Loucy (cell line): ENCODE measurements around the gene FARS2.

Experiments used
- H2AFZ ChIP-seq: fragments of 200-600 bp; sonication (generic); 2 replicates; pipeline ENCODE4 v1.6.0; 2016; ENCODE audit warnings: antibody characterized with exemption, mild to moderate bottlenecking, low read length, moderate library complexity
- H3F3A ChIP-seq: fragments of 200-600 bp; 2 replicates; pipeline ENCODE4 v1.6.0; 2016; ENCODE audit warnings: antibody characterized with exemption, low read depth, mild to moderate bottlenecking
- H3K27me3 ChIP-seq: fragments of 200-600 bp; sonication (generic); 2 replicates; pipeline ENCODE4 v1.6.1; 2014; ENCODE audit warnings: low read length, mild to moderate bottlenecking; ENCODE audit not compliant: insufficient read depth, poor library complexity, severe bottlenecking
- H3K36me3 ChIP-seq: fragments of 200-600 bp; sonication (generic); 2 replicates; pipeline ENCODE4 v1.6.1; 2016; ENCODE audit warnings: low read length; ENCODE audit not compliant: insufficient read depth
- H3K4me1 ChIP-seq: fragments of 200-600 bp; sonication (generic); 2 replicates; pipeline ENCODE4 v1.5.1; 2014; ENCODE audit warnings: low read length, mild to moderate bottlenecking; ENCODE audit not compliant: insufficient read depth, poor library complexity, severe bottlenecking
- H3K4me2 ChIP-seq: fragments of 200-600 bp; sonication (generic); 2 replicates; pipeline ENCODE4 v1.6.0; 2014; ENCODE audit warnings: antibody characterized with exemption, low read length, low read depth, mild to moderate bottlenecking; ENCODE audit not compliant: poor library complexity, severe bottlenecking
- H3K4me3 ChIP-seq: fragments of 200-600 bp; sonication (generic); 2 replicates; pipeline ENCODE4 v1.5.1; 2014; ENCODE audit warnings: low read length, mild to moderate bottlenecking, mixed read lengths; ENCODE audit not compliant: poor library complexity, severe bottlenecking
- H3K79me2 ChIP-seq: fragments of 200-600 bp; sonication (generic); 2 replicates; pipeline ENCODE4 v1.6.1; 2014; ENCODE audit warnings: low read length; ENCODE audit not compliant: insufficient read depth
- H3K9ac ChIP-seq: fragments of 200-600 bp; sonication (generic); 2 replicates; pipeline ENCODE4 v1.6.0; 2014; ENCODE audit warnings: mild to moderate bottlenecking, low read depth, low read length, moderate library complexity; ENCODE audit not compliant: poor library complexity, severe bottlenecking
- H3K9me2 ChIP-seq: fragments of 200-600 bp; sonication (generic); replicated peaks from 2 replicates; pipeline ENCODE4 v1.6.1; 2016; ENCODE audit warnings: low read depth, low read length, mixed read lengths
- H3K9me3 ChIP-seq: fragments of 200-600 bp; sonication (generic); 2 replicates; pipeline ENCODE4 v1.6.1; 2014; ENCODE audit warnings: mild to moderate bottlenecking, antibody characterized with exemption, low read length, low read depth; ENCODE audit not compliant: insufficient read depth
- H4K20me1 ChIP-seq: fragments of 200-600 bp; sonication (generic); 2 replicates; pipeline ENCODE4 v1.6.0; 2014; ENCODE audit warnings: antibody characterized with exemption, low read length, mild to moderate bottlenecking; ENCODE audit not compliant: insufficient read depth, poor library complexity, severe bottlenecking
- CTCF ChIP-seq: fragments of 200-600 bp; sonication (generic); conservative IDR thresholded peaks from 2 replicates; pipeline ENCODE4 v1.5.1; 2014; ENCODE audit warnings: mild to moderate bottlenecking, antibody characterized with exemption, low read length
- EZH2phosphoT487 ChIP-seq: fragments of 200-600 bp; IDR thresholded peaks from 2 replicates; pipeline ENCODE4 v1.6.1; 2018; ENCODE audit warnings: antibody characterized with exemption, mild to moderate bottlenecking, moderate library complexity, borderline replicate concordance

The FARS2 gene

GRCh38 chr6:5536644-5537043, 275.3 kb downstream of the FARS2 start:
- H3K27me3 ChIP-seq, result no peaks in the 10 kb centered on the region
- no peaks in the 10 kb centered on the region for H3K79me2 ChIP-seq
- no peaks in the 10 kb centered on the region for H3K36me3 ChIP-seq

GRCh38 chr6:5537132-5537531, 275.8 kb downstream of the FARS2 start:
- H3F3A ChIP-seq, result no peaks in the 10 kb centered on the region
- H3K4me1 ChIP-seq, result peaks cover 13% of the 10 kb centered on the region
- no peaks in the 10 kb centered on the region for H3K27me3 ChIP-seq
- H4K20me1 ChIP-seq, result no peaks in the 10 kb centered on the region
- no peak overlapping the region for H2AFZ ChIP-seq
- H3K9ac ChIP-seq, result no peak overlapping the region
- H3K9me3 ChIP-seq, result no peaks in the 10 kb centered on the region
- H3K4me2 ChIP-seq, result no peak overlapping the region
- no peaks in the 10 kb centered on the region for H3K36me3 ChIP-seq
- no peak overlapping the region for H3K4me3 ChIP-seq
- H3K9me2 ChIP-seq, result no peaks in the 10 kb centered on the region
- H3K79me2 ChIP-seq, result no peaks in the 10 kb centered on the region
- TF ChIP-seq EZH2phosphoT487 (no peak), CTCF (no peak)

More at GRCh38 chr6:5536644-5537043, 275.3 kb downstream of the FARS2 start:
- no peak overlapping the region for H3K4me2 ChIP-seq
- no peak overlapping the region for H3K9ac ChIP-seq
- TF ChIP-seq CTCF (no peak), EZH2phosphoT487 (no peak)
- H3K9me3 ChIP-seq, result no peaks in the 10 kb centered on the region
- peaks cover 18% of the 10 kb centered on the region for H3K4me1 ChIP-seq
- no peak overlapping the region for H3K4me3 ChIP-seq
- no peaks in the 10 kb centered on the region for H3F3A ChIP-seq
- H2AFZ ChIP-seq, result no peak overlapping the region
- H3K9me2 ChIP-seq, result no peaks in the 10 kb centered on the region
- no peaks in the 10 kb centered on the region for H4K20me1 ChIP-seq

- no peaks in the 10 kb centered on the region for H3K27me3 ChIP-seq
- no peaks in the 10 kb centered on the region for H3K9me3 ChIP-seq
- no peak overlapping the region for H3K4me3 ChIP-seq
- no peak overlapping the region for H3K9ac ChIP-seq
- no peaks in the 10 kb centered on the region for H3K36me3 ChIP-seq
- H3K4me2 ChIP-seq, result no peak overlapping the region
- H3K4me1 ChIP-seq, result peaks cover 11% of the 10 kb centered on the region
- no peaks in the 10 kb centered on the region for H3K79me2 ChIP-seq
- H2AFZ ChIP-seq, result no peak overlapping the region
- H4K20me1 ChIP-seq, result no peaks in the 10 kb centered on the region
- no peaks in the 10 kb centered on the region for H3K9me2 ChIP-seq
- no peaks in the 10 kb centered on the region for H3F3A ChIP-seq
- TF ChIP-seq CTCF (no peak), EZH2phosphoT487 (no peak)
These were observed 276.7 kb downstream of the FARS2 start for GRCh38 chr6:5537967-5538366.
